IMR-90 (cell line): Measurements from ENCODE around the gene ADPRM. TPM values are rescaled to one million over a fixed set of nuclear protein-coding genes. Genes with fewer than 3 reads are reported as not detected.

Source experiments
- ATAC-seq: fragments of 200-7000 bp; cut with Tn5 transposase; 2 replicates; pipeline ENCODE4 v1.9.1; 2020; ENCODE audit warnings: low read depth, mild to moderate bottlenecking, moderate library complexity
- BruUV-seq: library from RNA; stranded (reverse); fragments of 400-500 nt; replicated peaks from 2 replicates; lab custom pipeline; 2021; lab: Mats Ljungman, UMichigan
- CTCF ChIA-PET: fragments of 300-600 bp; formaldehyde crosslinking; extraction: SDS; loops from one replicate; lab custom pipeline; 2021; ENCODE audit warnings: antibody characterized with exemption; lab: Yijun Ruan, JAX
- POLR2A ChIA-PET: fragments of 300-600 bp; sonication (Branson Sonifier 250); formaldehyde crosslinking; loops from one replicate; lab custom pipeline; 2022; ENCODE audit warnings: antibody characterized with exemption; ENCODE audit not compliant: unreplicated experiment; lab: Charles Lee
- DNase-seq: peaks from one replicate; pipeline ENCODE4 v3.0.0; 2013
- H2AFZ ChIP-seq: replicated peaks from 2 replicates; pipeline ENCODE3; 2013; ENCODE audit warnings: low read length, mild to moderate bottlenecking; ENCODE audit not compliant: poor library complexity
- H2AK5ac ChIP-seq: 2 replicates; pipeline ENCODE4 v1.6.1; 2013; ENCODE audit warnings: low read depth, low read length, inconsistent platforms
- H2AK9ac ChIP-seq: replicated peaks from 2 replicates; pipeline ENCODE3; 2013; ENCODE audit warnings: mild to moderate bottlenecking, low read depth, low read length, moderate library complexity; ENCODE audit not compliant: poor library complexity
- H2BK120ac ChIP-seq: 2 replicates; pipeline ENCODE4 v1.6.1; 2013; ENCODE audit warnings: low read depth, low read length, inconsistent platforms
- H2BK15ac ChIP-seq: 3 replicates; pipeline ENCODE4 v1.6.1; 2013; ENCODE audit warnings: low read depth, low read length, inconsistent platforms
- H2BK20ac ChIP-seq: 2 replicates; pipeline ENCODE4 v1.6.1; 2013; ENCODE audit warnings: low read depth, mild to moderate bottlenecking, inconsistent platforms, low read length, moderate library complexity
- H2BK5ac ChIP-seq: 2 replicates; pipeline ENCODE4 v1.6.1; 2013; ENCODE audit warnings: mild to moderate bottlenecking, low read depth, low read length, inconsistent platforms; ENCODE audit not compliant: poor library complexity, severe bottlenecking
- H3K14ac ChIP-seq: replicated peaks from 2 replicates; pipeline ENCODE4 v1.6.1; 2013; ENCODE audit warnings: low read depth, low read length, inconsistent platforms
- H3K18ac ChIP-seq: 2 replicates; pipeline ENCODE4 v1.6.1; 2013; ENCODE audit warnings: low read depth, low read length, control low read depth
- H3K23ac ChIP-seq: 2 replicates; pipeline ENCODE4 v1.6.1; 2013; ENCODE audit warnings: low read depth, low read length, inconsistent platforms
- H3K27ac ChIP-seq: 2 replicates; pipeline ENCODE4 v1.5.1; 2013; ENCODE audit warnings: mild to moderate bottlenecking, control low read depth, low read length; ENCODE audit not compliant: insufficient read depth
- H3K27me3 ChIP-seq: 2 replicates; pipeline ENCODE4 v1.6.1; 2013; ENCODE audit warnings: low read length; ENCODE audit not compliant: control insufficient read depth, insufficient read depth
- H3K36me3 ChIP-seq: 2 replicates; pipeline ENCODE4 v1.6.1; 2013; ENCODE audit warnings: low read length, mixed read lengths; ENCODE audit not compliant: control insufficient read depth, insufficient read depth
- H3K4ac ChIP-seq: 2 replicates; pipeline ENCODE4 v1.6.1; 2013; ENCODE audit warnings: low read depth, low read length, inconsistent platforms
- H3K4me1 ChIP-seq: 2 replicates; pipeline ENCODE4 v1.6.1; 2013; ENCODE audit warnings: low read length, mixed read lengths; ENCODE audit not compliant: control insufficient read depth, insufficient read depth
- H3K4me2 ChIP-seq: 2 replicates; pipeline ENCODE4 v1.6.1; 2013; ENCODE audit warnings: low read depth, mild to moderate bottlenecking, control low read depth, low read length, moderate library complexity
- H3K4me3 ChIP-seq: 2 replicates; pipeline ENCODE4 v1.5.1; 2013; ENCODE audit warnings: low read depth, mild to moderate bottlenecking, control low read depth, low read length, moderate library complexity; ENCODE audit not compliant: insufficient read depth
- H3K56ac ChIP-seq: 2 replicates; pipeline ENCODE4 v1.6.1; 2013; ENCODE audit warnings: low read length, inconsistent platforms; ENCODE audit not compliant: insufficient read depth; ENCODE audit errors: extremely low read depth
- H3K79me1 ChIP-seq, 2 experiments: 2 replicates each; pipeline ENCODE4 v1.6.1; 2013; ENCODE audit warnings: low read length in 2 of 2, inconsistent platforms in 1 of 2, low read depth in 1 of 2
- H3K9ac ChIP-seq: 2 replicates; pipeline ENCODE4 v1.6.1; 2013; ENCODE audit warnings: low read depth, low read length, control low read depth
- H3K9me1 ChIP-seq: 2 replicates; pipeline ENCODE4 v1.6.1; 2013; ENCODE audit warnings: low read length, inconsistent platforms; ENCODE audit not compliant: insufficient read depth
- H3K9me3 ChIP-seq: 2 replicates; pipeline ENCODE4 v1.6.1; 2013; ENCODE audit warnings: low read length; ENCODE audit not compliant: control insufficient read depth, insufficient read depth
- H4K20me1 ChIP-seq: 2 replicates; pipeline ENCODE4 v1.6.1; 2013; ENCODE audit warnings: low read length, inconsistent platforms; ENCODE audit not compliant: insufficient read depth
- H4K5ac ChIP-seq: 2 replicates; pipeline ENCODE4 v1.6.1; 2013; ENCODE audit warnings: mild to moderate bottlenecking, low read depth, low read length, control low read depth
- H4K8ac ChIP-seq, 2 experiments: 2 replicates each; pipeline ENCODE4 v1.6.1; 2013; ENCODE audit warnings: low read depth in 2 of 2, low read length in 2 of 2, control low read depth in 1 of 2, inconsistent platforms in 1 of 2
- H4K91ac ChIP-seq: 2 replicates; pipeline ENCODE4 v1.6.1; 2013; ENCODE audit warnings: low read depth, low read length, inconsistent platforms; ENCODE audit not compliant: insufficient read depth
- BHLHE40 ChIP-seq: fragments of 150-350 bp; IDR thresholded peaks from 2 replicates; pipeline ENCODE4 v1.6.1; 2016; ENCODE audit warnings: mild to moderate bottlenecking, low read depth, low read length
- CHD1 ChIP-seq: IDR thresholded peaks from 2 replicates; pipeline ENCODE4 v1.6.1; 2012; ENCODE audit warnings: low read depth, low read length, improper control_type of control experiment
- FOS ChIP-seq: fragments of 150-350 bp; IDR thresholded peaks from 2 replicates; pipeline ENCODE4 v1.6.1; 2016; ENCODE audit warnings: low read depth, low read length
- MAFK ChIP-seq: IDR thresholded peaks from 2 replicates; pipeline ENCODE4 v1.6.1; 2012; ENCODE audit warnings: low read depth, low read length, improper control_type of control experiment
- MAZ ChIP-seq: IDR thresholded peaks from 2 replicates; pipeline ENCODE4 v1.6.1; 2012; ENCODE audit warnings: low read depth, mild to moderate bottlenecking, low read length, improper control_type of control experiment, moderate library complexity, borderline replicate concordance
- POLR2A ChIP-seq: IDR thresholded peaks from 2 replicates; pipeline ENCODE4 v1.6.1; 2012; ENCODE audit warnings: mild to moderate bottlenecking, low read depth, low read length
- RAD21 ChIP-seq: IDR thresholded peaks from 2 replicates; pipeline ENCODE4 v1.6.1; 2012; ENCODE audit warnings: low read length, improper control_type of control experiment
- RFX5 ChIP-seq: IDR thresholded peaks from 2 replicates; pipeline ENCODE4 v1.8.0; 2012; ENCODE audit warnings: low read depth, mild to moderate bottlenecking, low read length, moderate library complexity
- SMC3 ChIP-seq: fragments of 150-350 bp; IDR thresholded peaks from 2 replicates; pipeline ENCODE4 v1.6.1; 2016; ENCODE audit warnings: low read depth, mild to moderate bottlenecking, antibody characterized with exemption, low read length, moderate library complexity
- WGBS, 2 experiments: methylation state at CpG; one replicate each; pipeline versions ENCODE4 v1.1.5 to v1.1.7; 2013; ENCODE audit warnings: missing lambda C conversion rate in 2 of 2; ENCODE audit not compliant: insufficient read length in 1 of 2; ENCODE audit errors: extremely low coverage in 2 of 2; 5-methylcytosine and 5-hydroxymethylcytosine counted together
- dilution Hi-C: fragments of 300-500 bp; cut with HindIII; formaldehyde crosslinking; loops from one replicate; pipeline ENCODE4 v1.14.3; 2018; ENCODE audit warnings: low sequenced_read_pairs; ENCODE audit not compliant: unreplicated experiment
- in situ Hi-C: fragments of 300-500 bp; cut with MboI; formaldehyde crosslinking; loops from 3 replicates; pipeline ENCODE4 v1.14.3; 2019; ENCODE audit warnings: low sequenced_read_pairs, inconsistent platforms, mixed read lengths
- intact Hi-C: fragments of 100-400 bp; cut with micrococcal nuclease; formaldehyde crosslinking; loops from 2 replicates; pipeline ENCODE4 v1.10.0; 2022
- polyA plus RNA-seq, 3 experiments: library from polyadenylated mRNA; depleted of rRNA; stranded (reverse); fragments of >200 nt; gene quantifications; 2 replicates each; pipeline ENCODE4 v1.2.3, GENCODE V29; 2012; ENCODE audit warnings: low replicate concordance in 1 of 3
- total RNA-seq: library from RNA; depleted of rRNA; stranded (reverse); fragments of >200 nt; gene quantifications from 2 replicates; pipeline ENCODE4 v1.2.3, GENCODE V29; 2012
- TF ChIP-seq, protein P1 (sequence below): fragments of 150-350 bp; IDR thresholded peaks from 2 replicates; pipeline ENCODE4 v1.6.1; 2017; ENCODE audit warnings: mild to moderate bottlenecking, antibody characterized with exemption, low read length, low read depth
- TF ChIP-seq, protein P2 (sequence below): fragments of 150-350 bp; IDR thresholded peaks from 2 replicates; pipeline ENCODE4 v1.6.1; 2016; ENCODE audit warnings: low read depth, mild to moderate bottlenecking, low read length, moderate library complexity, borderline replicate concordance
- TF ChIP-seq, protein P3 (sequence below): conservative IDR thresholded peaks from 2 replicates; pipeline ENCODE4 v1.5.1; 2012; ENCODE audit warnings: mild to moderate bottlenecking, low read depth, low read length, improper control_type of control experiment

The ADPRM gene
- total and polyA plus RNA-seq, 2 of the 4 experiments (the other 2 are of a cell fraction): 7.4 to 12.2 TPM

DNA sequence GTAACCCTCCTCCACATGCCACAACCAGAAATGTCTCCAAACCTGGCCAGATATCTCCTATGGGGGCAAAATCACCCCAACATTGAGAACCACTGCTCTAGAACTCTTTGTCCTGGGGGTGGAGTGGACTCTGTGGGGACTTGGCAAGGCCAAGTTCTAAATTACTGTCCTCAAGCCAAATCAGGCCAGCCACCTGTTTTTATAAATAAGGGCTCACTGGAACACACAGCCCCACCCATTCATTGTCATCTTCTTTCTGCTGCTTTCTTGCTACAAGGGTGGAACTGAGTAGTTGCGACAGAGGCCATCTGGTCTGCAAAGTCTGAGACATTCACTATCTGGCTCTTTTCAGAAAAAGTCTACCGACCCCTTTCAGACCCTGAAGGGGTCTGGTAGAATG, 59.2 kb downstream of the ADPRM start:
- ATAC-seq (no peak), DNase-seq (no peak)
- TF ChIP-seq BHLHE40: no peak
- TF ChIP-seq, protein P1, sequence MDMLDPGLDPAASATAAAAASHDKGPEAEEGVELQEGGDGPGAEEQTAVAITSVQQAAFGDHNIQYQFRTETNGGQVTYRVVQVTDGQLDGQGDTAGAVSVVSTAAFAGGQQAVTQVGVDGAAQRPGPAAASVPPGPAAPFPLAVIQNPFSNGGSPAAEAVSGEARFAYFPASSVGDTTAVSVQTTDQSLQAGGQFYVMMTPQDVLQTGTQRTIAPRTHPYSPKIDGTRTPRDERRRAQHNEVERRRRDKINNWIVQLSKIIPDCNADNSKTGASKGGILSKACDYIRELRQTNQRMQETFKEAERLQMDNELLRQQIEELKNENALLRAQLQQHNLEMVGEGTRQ: no peak
- no peak for TF ChIP-seq SMC3
- TF ChIP-seq FOS: no peak
- TF ChIP-seq, protein P2, sequence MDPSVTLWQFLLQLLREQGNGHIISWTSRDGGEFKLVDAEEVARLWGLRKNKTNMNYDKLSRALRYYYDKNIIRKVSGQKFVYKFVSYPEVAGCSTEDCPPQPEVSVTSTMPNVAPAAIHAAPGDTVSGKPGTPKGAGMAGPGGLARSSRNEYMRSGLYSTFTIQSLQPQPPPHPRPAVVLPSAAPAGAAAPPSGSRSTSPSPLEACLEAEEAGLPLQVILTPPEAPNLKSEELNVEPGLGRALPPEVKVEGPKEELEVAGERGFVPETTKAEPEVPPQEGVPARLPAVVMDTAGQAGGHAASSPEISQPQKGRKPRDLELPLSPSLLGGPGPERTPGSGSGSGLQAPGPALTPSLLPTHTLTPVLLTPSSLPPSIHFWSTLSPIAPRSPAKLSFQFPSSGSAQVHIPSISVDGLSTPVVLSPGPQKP: no peak
- TF ChIP-seq POLR2A: no peak
- TF ChIP-seq CHD1: no peak
- TF ChIP-seq MAZ: no peak
- TF ChIP-seq RAD21: no peak
- no peak for TF ChIP-seq RFX5
- TF ChIP-seq, protein P3, sequence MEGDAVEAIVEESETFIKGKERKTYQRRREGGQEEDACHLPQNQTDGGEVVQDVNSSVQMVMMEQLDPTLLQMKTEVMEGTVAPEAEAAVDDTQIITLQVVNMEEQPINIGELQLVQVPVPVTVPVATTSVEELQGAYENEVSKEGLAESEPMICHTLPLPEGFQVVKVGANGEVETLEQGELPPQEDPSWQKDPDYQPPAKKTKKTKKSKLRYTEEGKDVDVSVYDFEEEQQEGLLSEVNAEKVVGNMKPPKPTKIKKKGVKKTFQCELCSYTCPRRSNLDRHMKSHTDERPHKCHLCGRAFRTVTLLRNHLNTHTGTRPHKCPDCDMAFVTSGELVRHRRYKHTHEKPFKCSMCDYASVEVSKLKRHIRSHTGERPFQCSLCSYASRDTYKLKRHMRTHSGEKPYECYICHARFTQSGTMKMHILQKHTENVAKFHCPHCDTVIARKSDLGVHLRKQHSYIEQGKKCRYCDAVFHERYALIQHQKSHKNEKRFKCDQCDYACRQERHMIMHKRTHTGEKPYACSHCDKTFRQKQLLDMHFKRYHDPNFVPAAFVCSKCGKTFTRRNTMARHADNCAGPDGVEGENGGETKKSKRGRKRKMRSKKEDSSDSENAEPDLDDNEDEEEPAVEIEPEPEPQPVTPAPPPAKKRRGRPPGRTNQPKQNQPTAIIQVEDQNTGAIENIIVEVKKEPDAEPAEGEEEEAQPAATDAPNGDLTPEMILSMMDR: no peak
- TF ChIP-seq MAFK: no peak
- Histone ChIP-seq H2BK5ac (no peak overlapping the region), H3K79me1 (no peaks in the 10 kb centered on the region), H3K9ac (no peak overlapping the region), H4K20me1 (no peaks in the 10 kb centered on the region), H3K23ac (no peak overlapping the region), H2BK15ac (no peak overlapping the region), H3K14ac (no peak overlapping the region), H4K5ac (no peak overlapping the region), H3K56ac (no peak overlapping the region), H2AFZ (no peak overlapping the region), H3K4me2 (no peak overlapping the region), H2AK9ac (no peak overlapping the region), H3K27ac (no peak overlapping the region), H4K8ac (no peak overlapping the region), H3K4ac (no peak overlapping the region), H3K36me3 (no peaks in the 10 kb centered on the region), H3K9me1 (no peaks in the 10 kb centered on the region), H3K9me3 (no peaks in the 10 kb centered on the region), H3K4me3 (no peak overlapping the region), H2BK120ac (no peak overlapping the region), H4K91ac (no peak overlapping the region), H3K27me3 (peaks cover 3% of the 10 kb centered on the region; the same call in 1 of the 2 replicates), H3K18ac (no peak overlapping the region), H2AK5ac (no peak overlapping the region), H3K4me1 (no peaks in the 10 kb centered on the region), H2BK20ac (no peak overlapping the region)
- intact Hi-C loops (no loop called here), dilution Hi-C loops (no loop called here), in situ Hi-C loops (no loop called here)
- no TSS peak for BruUV-seq
- WGBS, 2 experiments: no CpG with 5 or more reads among the region's 2 CpGs
- CTCF ChIA-PET: no interaction called here
- POLR2A ChIA-PET: no interaction called here
